HCT116 (cell line): ENCODE results near the gene RGPD8. TPM values are rescaled to one million over a fixed set of nuclear protein-coding genes. Genes with fewer than 3 reads are reported as not detected.
"Not testable (repeated sequence)": the region's sequence is repeated elsewhere in the genome, so short reads cannot be mapped to it uniquely, and the experiment has no call there.

Source experiments
- ATAC-seq: fragments of 200-7000 bp; cut with Tn5 transposase; 2 replicates; pipeline ENCODE4 v1.9.1; 2020; ENCODE audit warnings: mild to moderate bottlenecking, moderate library complexity
- BruUV-seq: library from RNA; stranded (reverse); fragments of 400-500 nt; replicated peaks from 2 replicates; lab custom pipeline; 2021; lab: Mats Ljungman, UMichigan
- CTCF ChIA-PET: fragments of 300-600 bp; sonication (Branson Sonifier 250); formaldehyde crosslinking; loops from one replicate; lab custom pipeline; 2021; ENCODE audit warnings: antibody characterized with exemption; lab: Charles Lee
- POLR2A ChIA-PET: fragments of 300-600, 350-600 bp; sonication (Branson Sonifier 250); formaldehyde crosslinking; loops from one replicate; lab custom pipeline; 2021; ENCODE audit warnings: antibody characterized with exemption; lab: Charles Lee
- RAD21 ChIA-PET, 2 experiments: fragments of 300-600 bp; sonication (Branson Sonifier 250); formaldehyde crosslinking; loops; one replicate each; lab custom pipeline; 2023; ENCODE audit warnings: low total read pairs in 2 of 2; ENCODE audit not compliant: uncharacterized antibody in 2 of 2, unreplicated experiment in 2 of 2, low non-redundant PET in 1 of 2; lab: Charles Lee
- DNase-seq: peaks from one replicate; pipeline ENCODE4 v3.0.0-alpha.2; 2010; ENCODE audit warnings: low read depth, low spot score
- H2AFZ ChIP-seq: fragments of 200-600 bp; shearing (Covaris generic), sonication (generic); 2 replicates; pipeline ENCODE4 v1.6.1; 2017; ENCODE audit warnings: low read depth, mixed run types, mixed read lengths, antibody characterized with exemption, low read length; ENCODE audit not compliant: poor library complexity, severe bottlenecking
- H3K27ac ChIP-seq: 2 replicates; pipeline ENCODE4 v1.5.1; 2012; ENCODE audit warnings: low read depth, low read length
- H3K27me3 ChIP-seq: fragments of 200-600 bp; sonication (generic); 2 replicates; pipeline ENCODE4 v1.6.1; 2016; ENCODE audit warnings: mixed run types, low read length, mixed read lengths; ENCODE audit not compliant: insufficient read depth
- H3K36me3 ChIP-seq, 2 experiments: fragments of 200-500 bp in 1 of 2; fragments of 200-600 bp in 1 of 2; sonication (Bioruptor generic) in 1 of 2; sonication (generic) in 1 of 2; 2 replicates each; pipeline versions ENCODE4 v1.5.1 to v1.6.1; 2014 to 2016; ENCODE audit warnings: low read length in 2 of 2, inconsistent platforms in 1 of 2, mixed read lengths in 1 of 2, mixed run types in 1 of 2; ENCODE audit not compliant: insufficient read depth in 2 of 2, control insufficient read depth in 1 of 2
- H3K4me1 ChIP-seq, 2 experiments: fragments of 200-600 bp in 1 of 2; sonication (generic) in 1 of 2; 2 replicates each; pipeline versions ENCODE4 v1.5.1 to v1.6.1; 2012 to 2017; ENCODE audit warnings: low read length in 2 of 2, inconsistent platforms in 1 of 2, mild to moderate bottlenecking in 1 of 2, mixed read lengths in 1 of 2, mixed run types in 1 of 2, moderate library complexity in 1 of 2; ENCODE audit not compliant: insufficient read depth in 2 of 2, control insufficient read depth in 1 of 2
- H3K4me2 ChIP-seq: fragments of 200-600 bp; sonication (generic); 2 replicates; pipeline ENCODE4 v1.6.1; 2017; ENCODE audit warnings: mixed run types, low read length, mixed read lengths
- H3K4me3 ChIP-seq, 2 experiments: fragments of 200-600 bp in 1 of 2; sonication (generic) in 1 of 2; replicated peaks in 1 of 2; 2 replicates each; pipeline ENCODE4 v1.5.1; 2011 to 2016; ENCODE audit warnings: low read length in 2 of 2, control low read depth in 1 of 2, low read depth in 1 of 2, mild to moderate bottlenecking in 1 of 2, mixed read lengths in 1 of 2, mixed run types in 1 of 2
- H3K79me2 ChIP-seq: fragments of 200-600 bp; sonication (generic); 2 replicates; pipeline ENCODE4 v1.6.1; 2017; ENCODE audit warnings: mild to moderate bottlenecking, mixed run types, low read length, moderate library complexity, mixed read lengths; ENCODE audit not compliant: insufficient read depth
- H3K9ac ChIP-seq: fragments of 200-600 bp; sonication (generic); 2 replicates; pipeline ENCODE4 v1.6.1; 2016; ENCODE audit warnings: low read length, mixed read lengths
- H3K9me2 ChIP-seq: fragments of 200-600 bp; sonication (generic), shearing (Covaris generic); 2 replicates; pipeline ENCODE4 v1.6.1; 2017; ENCODE audit warnings: mixed run types, mild to moderate bottlenecking, moderate library complexity; ENCODE audit not compliant: insufficient read depth
- H3K9me3 ChIP-seq, 2 experiments: fragments of 200-500 bp in 1 of 2; fragments of 200-600 bp in 1 of 2; sonication (Bioruptor generic) in 1 of 2; sonication (generic) in 1 of 2; 2 replicates each; pipeline ENCODE4 v1.6.1; 2014 to 2017; ENCODE audit warnings: low read length in 2 of 2, mixed read lengths in 2 of 2, inconsistent platforms in 1 of 2, low read depth in 1 of 2, mild to moderate bottlenecking in 1 of 2, mixed run types in 1 of 2, moderate library complexity in 1 of 2; ENCODE audit not compliant: control insufficient read depth in 1 of 2, insufficient read depth in 1 of 2
- H4K20me1 ChIP-seq: fragments of 200-600 bp; sonication (generic), shearing (Covaris generic); 2 replicates; pipeline ENCODE4 v1.6.1; 2017; ENCODE audit warnings: mixed run types, mild to moderate bottlenecking, moderate library complexity; ENCODE audit not compliant: insufficient read depth
- intact Hi-C: fragments of 100-400 bp; cut with micrococcal nuclease; formaldehyde crosslinking; loops from 2 replicates; pipeline ENCODE4 v1.10.0; 2022
- total RNA-seq: library from RNA; stranded (reverse); gene quantifications from one replicate; pipeline ENCODE4 v1.2.1, GENCODE V29; 2021; ENCODE audit not compliant: unreplicated experiment

RGPD8 gene
- total RNA-seq, 1 experiment from 2014 or later: 11.0 TPM

GRCh38 chr2:112436993-112437392 lies 3.5 kb upstream of the RGPD8 start:
- H3K4me1 ChIP-seq, H2AFZ ChIP-seq, H3K4me3 ChIP-seq, H3K27ac ChIP-seq, ATAC-seq, RAD21 ChIA-PET, intact Hi-C loops, CTCF ChIA-PET, H3K9ac ChIP-seq, H3K79me2 ChIP-seq, DNase-seq, BruUV-seq, H4K20me1 ChIP-seq, H3K27me3 ChIP-seq, H3K9me2 ChIP-seq, POLR2A ChIA-PET, H3K36me3 ChIP-seq, H3K4me2 ChIP-seq, H3K9me3 ChIP-seq: not testable (repeated sequence)

DNA sequence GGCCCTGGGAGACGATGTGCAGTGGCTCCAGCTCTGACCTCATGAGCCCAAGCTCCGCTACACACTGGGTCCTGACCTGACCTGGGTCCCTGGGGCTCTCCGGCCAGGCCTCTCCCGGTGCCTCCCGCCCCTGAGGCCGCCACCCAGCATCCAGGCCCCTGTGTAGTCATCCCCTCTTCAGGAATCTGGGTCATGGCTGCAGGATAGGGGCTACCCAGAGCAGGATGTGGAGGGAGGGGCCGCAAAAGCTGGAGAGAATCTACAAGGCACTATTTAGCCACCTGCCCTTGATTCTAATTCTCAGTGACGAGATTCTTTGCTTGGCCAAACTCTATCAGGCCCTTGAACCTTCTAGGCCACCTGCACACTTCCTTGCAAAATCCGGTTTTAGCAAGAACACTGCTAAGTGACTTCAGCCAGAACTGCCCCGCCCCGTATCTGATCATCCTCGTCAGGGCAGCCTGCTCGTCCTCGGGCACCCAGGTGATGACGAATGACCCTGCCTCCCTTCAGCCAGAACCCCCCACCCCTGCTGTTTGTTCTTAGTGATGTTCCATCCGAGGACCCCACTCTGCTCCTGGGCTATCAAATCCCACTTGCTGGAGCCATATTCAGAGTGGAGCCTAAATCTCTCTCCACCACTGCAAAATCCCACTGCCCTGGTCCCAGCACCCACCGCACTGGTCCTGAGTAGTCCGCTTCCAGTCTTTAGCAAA lies 2.4 kb upstream of the RGPD8 start:
- DNase-seq, H3K79me2 ChIP-seq, POLR2A ChIA-PET, H3K27me3 ChIP-seq, H3K36me3 ChIP-seq, H3K27ac ChIP-seq, H3K9me3 ChIP-seq, H3K4me1 ChIP-seq, H3K4me2 ChIP-seq, H3K4me3 ChIP-seq, CTCF ChIA-PET, H4K20me1 ChIP-seq, H3K9ac ChIP-seq, H3K9me2 ChIP-seq, BruUV-seq, ATAC-seq, intact Hi-C loops, H2AFZ ChIP-seq: not testable (repeated sequence)
- RAD21 ChIA-PET: interaction anchor here in 1 of 2 experiments (0.6 kb wide), 1 partner anchor 381 kb away, joined by 3 read pairs; no protein-coding TSS in a partner anchor

DNA sequence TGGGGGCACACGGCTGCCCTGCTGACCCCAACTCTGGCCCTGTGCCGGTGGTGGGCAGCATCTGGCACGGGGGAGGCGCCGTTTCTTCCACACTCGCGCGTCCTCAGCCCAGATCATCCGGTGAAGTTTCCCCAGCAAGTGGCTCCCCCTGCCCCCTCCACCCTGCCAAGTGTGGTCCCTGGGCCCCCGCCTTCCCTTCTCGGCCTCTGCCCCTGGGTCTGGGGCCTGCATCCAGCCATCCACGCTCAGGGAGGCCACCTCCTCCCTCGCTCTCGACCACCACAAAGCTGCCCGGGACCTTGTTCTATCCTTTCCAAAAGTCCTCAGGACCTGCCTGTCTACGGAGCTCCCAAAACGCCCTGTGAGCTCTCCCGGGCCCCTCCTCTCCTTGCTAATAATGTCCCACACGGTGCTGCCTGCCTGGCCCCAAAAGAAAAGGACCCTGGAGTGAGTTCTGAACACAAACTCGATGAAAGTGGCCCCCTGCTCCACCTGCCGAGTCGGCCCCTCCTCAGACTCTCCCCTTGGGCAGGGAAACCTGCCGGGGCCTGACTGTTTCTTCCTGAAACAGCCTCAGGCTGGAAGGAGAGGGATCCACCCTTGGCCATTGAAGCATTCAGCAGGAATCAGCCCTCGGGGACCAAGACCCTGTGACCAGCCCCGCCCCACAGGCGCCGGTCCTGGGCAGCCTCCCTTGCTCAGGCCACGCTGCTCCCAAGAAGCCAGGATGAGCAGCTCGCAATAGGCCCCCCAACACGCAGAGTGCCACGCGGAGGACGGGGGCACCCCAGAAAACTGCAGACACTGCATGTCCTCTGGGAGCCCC lies 1.7 kb upstream of the RGPD8 start:
- POLR2A ChIA-PET: interaction anchor here (0.8 kb wide), 1 partner anchor 380 kb away, joined by 4 read pairs; the partner anchor contains the start of gene TMEM87B

More for the DNA sequence above, 1.7 kb upstream of the RGPD8 start:
- H2AFZ ChIP-seq, H4K20me1 ChIP-seq, H3K9me3 ChIP-seq, H3K9me2 ChIP-seq, H3K27ac ChIP-seq, H3K4me3 ChIP-seq, DNase-seq, ATAC-seq, BruUV-seq, H3K9ac ChIP-seq, H3K27me3 ChIP-seq, CTCF ChIA-PET, H3K79me2 ChIP-seq, H3K4me1 ChIP-seq, H3K4me2 ChIP-seq, H3K36me3 ChIP-seq: not testable (repeated sequence)
- RAD21 ChIA-PET: interaction anchor here in 1 of 2 experiments (0.6 kb wide), 1 partner anchor 380 kb away, joined by 3 read pairs; no protein-coding TSS in a partner anchor
- intact Hi-C loops: loop anchor here (5.0 kb wide), 2 partner anchors 178 to 313 kb away; partner anchors contain the start of gene ZC3H8
